ENCODE measurements around the gene RPS6KA2.

GRCh38 chr6:166597711-166598440, 29.2 kb downstream of the RPS6KA2 start:
- TF ChIP-seq CTCF (conservative IDR thresholded peaks at IDR 0.05; ENCODE audit: low read depth in 2 of 2) = no peak
- TF ChIP-seq POLR2AphosphoS5 (IDR thresholded peaks at IDR 0.05; ENCODE audit: low read depth) = no peak
- no peak for TF ChIP-seq STAT1 (IDR thresholded peaks at IDR 0.05; ENCODE audit: unreplicated experiment)
- no peak for TF ChIP-seq REST (IDR thresholded peaks at IDR 0.05; ENCODE audit: unreplicated experiment)
- no peak for TF ChIP-seq EZH2phosphoT487 (IDR thresholded peaks at IDR 0.05; ENCODE audit: unreplicated experiment)
- no peak for TF ChIP-seq EZH2 (IDR thresholded peaks at IDR 0.05; ENCODE audit: low read depth, unreplicated experiment)
